GM19438 (cell line): ENCODE data around the gene CYSLTR2.
"Not testable (repeated sequence)": the region's sequence is repeated elsewhere in the genome, so short reads cannot be mapped to it uniquely, and the experiment has no call there.

Experiments
- ATAC-seq: cut with Tn5 transposase; IDR thresholded peaks from one replicate; pipeline ENCODE4 v1.9.1; 2021; ENCODE audit warnings: low read depth; ENCODE audit not compliant: unreplicated experiment

Gene CYSLTR2

GRCh38 chr13:48686636-48687210 is 33.0 kb downstream of the CYSLTR2 start:
- ATAC-seq = no peak

DNA sequence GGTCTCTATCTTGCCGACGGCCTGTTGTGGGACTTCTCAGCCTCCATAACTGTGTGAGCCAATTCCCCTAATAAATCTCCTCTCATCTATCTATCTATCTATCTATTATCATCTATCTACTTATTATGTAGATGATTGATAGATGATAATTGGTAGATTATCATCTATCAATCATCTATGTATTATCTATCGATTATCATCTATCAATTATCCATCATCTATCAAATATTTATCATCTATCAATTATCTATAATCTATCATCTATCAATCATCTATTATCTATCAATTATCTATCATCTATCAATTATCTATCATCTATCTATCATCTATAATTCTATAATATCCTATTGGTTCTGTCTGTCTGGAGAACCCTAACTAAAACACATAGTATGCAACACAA is 33.5 kb downstream of the CYSLTR2 start:
- ATAC-seq = no peak

DNA sequence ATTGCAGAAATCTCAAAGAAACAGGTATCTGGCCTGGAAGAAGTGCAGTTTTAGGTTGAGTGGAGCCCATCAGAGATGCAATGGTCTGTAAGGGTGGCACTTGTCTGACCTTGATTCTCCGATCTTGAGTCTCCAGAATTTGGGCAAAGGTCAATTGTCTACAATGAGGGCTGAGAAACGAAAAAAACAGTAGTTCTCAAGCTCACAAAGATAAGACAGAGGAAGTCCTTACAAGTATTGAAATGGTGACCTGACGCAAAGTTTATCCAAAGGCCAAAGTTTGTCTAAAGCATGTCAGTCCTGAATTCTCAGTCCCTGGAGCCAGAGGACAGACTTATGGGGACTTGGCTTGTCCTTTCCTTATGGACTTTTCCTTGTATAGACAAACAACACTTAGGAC is 40.3 kb downstream of the CYSLTR2 start:
- no peak for ATAC-seq

DNA sequence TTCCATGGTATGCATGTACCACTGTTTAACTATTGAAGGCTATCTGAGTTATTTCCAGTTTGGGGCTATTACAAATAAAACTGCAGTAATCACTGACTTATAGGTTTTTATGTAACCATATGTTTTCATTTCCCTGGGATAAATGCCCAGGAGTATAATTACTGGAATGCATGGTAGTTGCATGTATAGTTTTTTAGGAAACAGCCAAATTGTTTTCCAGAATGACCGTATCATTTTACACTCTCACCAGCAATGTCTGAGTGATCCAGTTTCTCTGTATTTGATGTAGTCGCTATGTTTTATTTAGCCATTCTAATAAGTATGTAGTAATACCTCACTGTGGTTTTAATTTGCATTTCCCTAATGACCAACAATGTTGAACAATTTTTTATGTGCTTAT is 42.0 kb downstream of the CYSLTR2 start:
- ATAC-seq = no peak

DNA sequence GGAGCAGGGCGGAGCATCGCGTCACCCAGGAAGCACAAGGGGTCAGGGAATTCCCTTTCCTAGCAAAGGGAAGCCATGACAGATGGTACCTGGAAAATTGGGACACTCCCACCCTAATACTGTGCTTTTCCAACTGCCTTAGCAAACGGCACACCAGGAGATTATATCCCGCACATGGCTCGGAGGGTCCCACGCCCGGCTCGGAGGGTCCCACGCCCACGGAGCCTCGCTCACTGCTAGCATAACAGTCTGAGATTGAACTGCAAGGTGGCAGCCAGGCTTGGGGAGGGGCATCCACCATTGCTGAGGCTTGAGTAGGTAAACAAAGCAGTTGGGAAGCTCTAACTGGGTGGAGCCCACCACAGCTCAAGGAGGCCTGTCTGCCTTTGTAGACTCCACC is 42.9 kb downstream of the CYSLTR2 start:
- ATAC-seq = not testable (repeated sequence)

DNA sequence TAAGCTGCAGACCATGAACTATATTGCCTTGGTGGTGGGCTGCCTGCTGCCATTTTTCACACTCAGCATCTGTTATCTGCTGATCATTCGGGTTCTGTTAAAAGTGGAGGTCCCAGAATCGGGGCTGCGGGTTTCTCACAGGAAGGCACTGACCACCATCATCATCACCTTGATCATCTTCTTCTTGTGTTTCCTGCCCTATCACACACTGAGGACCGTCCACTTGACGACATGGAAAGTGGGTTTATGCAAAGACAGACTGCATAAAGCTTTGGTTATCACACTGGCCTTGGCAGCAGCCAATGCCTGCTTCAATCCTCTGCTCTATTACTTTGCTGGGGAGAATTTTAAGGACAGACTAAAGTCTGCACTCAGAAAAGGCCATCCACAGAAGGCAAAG is 53.7 kb downstream of the CYSLTR2 start:
- no peak for ATAC-seq

- no peak for ATAC-seq
These were observed 55.0 kb downstream of the CYSLTR2 start for GRCh38 chr13:48708764-48709163.

DNA sequence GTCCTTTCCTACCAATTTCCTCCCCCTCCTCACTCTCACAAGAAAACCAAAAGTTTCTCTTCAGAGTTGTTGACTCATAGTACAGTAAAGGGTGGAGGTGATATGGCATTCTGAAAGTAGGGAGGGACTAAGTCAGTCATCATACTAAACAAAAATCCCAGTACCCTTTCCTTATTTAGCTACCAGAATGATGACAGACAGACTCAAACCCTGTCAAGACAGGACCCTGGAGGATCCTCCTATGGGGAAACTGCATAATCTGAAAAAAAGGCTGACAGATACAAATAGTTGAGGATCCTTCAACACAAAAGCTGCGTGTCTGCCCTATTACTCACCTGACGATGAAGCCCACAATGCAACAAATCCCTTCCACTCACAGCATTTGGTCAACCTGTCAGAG is 55.5 kb downstream of the CYSLTR2 start:
- no peak for ATAC-seq

DNA sequence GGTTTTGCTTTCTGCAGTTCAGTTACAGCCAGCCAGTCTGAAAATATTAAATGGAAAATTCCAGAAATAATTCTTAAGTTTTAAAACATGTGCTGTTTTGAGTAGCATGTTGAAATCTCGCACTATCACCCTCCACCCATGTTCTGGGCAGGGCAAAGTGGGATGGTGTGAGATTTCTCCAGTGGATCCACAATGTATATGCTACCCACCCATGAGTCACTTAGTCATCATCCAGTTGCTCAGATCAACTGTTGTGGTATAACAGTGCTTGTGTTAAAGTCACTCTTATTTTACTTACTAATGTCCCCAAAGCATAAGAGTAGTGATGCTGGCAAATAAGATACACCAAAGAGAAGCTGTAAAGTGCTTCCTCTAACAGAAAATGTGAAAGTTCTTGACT is 56.4 kb downstream of the CYSLTR2 start:
- no peak for ATAC-seq

DNA sequence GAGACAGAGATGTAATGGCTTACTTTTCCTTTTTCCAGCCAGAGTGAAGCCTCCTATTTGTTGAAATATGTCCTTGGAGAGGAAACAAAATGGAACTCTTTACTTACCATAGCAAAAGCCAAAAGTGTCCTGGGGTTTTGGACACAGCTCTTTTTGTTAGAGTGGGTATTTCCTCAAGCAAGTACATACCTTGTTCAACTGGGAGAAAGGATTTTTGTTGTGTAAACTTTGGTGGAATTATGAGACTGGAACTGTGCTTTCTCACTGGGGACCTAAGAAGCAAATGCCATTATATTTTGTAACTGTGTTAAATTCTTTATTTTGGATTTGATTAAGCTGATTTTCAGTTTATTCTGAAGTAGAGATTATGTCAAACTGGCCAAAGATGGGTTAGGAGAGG is 58.4 kb downstream of the CYSLTR2 start:
- ATAC-seq = no peak

- no peak for ATAC-seq
These were observed 62.2 kb downstream of the CYSLTR2 start for GRCh38 chr13:48715977-48716376.

- ATAC-seq = no peak
These were observed 66.9 kb downstream of the CYSLTR2 start for GRCh38 chr13:48720621-48721020.

- no peak for ATAC-seq
These were observed 69.4 kb downstream of the CYSLTR2 start for GRCh38 chr13:48723168-48723567.

DNA sequence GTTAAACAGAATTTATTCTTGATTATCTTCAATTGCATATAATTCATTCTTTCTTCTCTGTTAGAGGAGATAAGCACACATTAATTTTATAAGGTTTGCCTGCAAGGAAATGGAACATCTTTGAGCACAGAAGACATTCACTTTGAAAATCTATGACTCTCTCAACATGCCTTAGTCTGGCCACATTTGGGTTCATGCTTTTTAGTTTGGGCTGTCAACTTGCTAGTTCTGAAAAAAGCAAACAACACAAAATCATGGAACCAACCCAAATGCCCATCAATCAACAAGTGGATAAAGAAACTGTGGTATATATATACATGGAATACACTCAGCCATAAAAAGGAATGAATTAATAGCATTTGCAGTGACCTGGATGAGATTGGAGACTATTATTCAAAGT is 71.5 kb downstream of the CYSLTR2 start:
- ATAC-seq = no peak

- no peak for ATAC-seq
These were observed 73.0 kb downstream of the CYSLTR2 start for GRCh38 chr13:48726711-48727110.

GRCh38 chr13:48727241-48728011 is 73.7 kb downstream of the CYSLTR2 start:
- no peak for ATAC-seq

DNA sequence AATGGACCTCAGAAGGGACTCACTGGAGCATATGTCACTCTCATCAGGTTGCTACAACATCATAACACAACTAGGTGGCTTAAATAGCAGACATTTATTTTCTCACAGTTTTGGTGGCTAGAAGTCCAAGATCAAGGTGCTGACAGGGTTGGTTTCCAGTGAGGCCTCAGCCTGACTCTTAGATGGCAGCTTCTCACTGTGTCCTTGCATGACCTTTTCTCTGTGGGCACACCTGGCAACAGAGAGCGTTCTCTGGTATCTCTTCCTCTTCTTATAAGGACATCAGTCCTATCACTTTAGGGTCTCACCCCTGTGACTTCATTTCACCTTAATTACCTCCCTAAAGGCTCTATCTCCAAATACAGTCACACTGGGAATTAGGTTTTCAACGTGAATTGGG is 74.5 kb downstream of the CYSLTR2 start:
- ATAC-seq = no peak

DNA sequence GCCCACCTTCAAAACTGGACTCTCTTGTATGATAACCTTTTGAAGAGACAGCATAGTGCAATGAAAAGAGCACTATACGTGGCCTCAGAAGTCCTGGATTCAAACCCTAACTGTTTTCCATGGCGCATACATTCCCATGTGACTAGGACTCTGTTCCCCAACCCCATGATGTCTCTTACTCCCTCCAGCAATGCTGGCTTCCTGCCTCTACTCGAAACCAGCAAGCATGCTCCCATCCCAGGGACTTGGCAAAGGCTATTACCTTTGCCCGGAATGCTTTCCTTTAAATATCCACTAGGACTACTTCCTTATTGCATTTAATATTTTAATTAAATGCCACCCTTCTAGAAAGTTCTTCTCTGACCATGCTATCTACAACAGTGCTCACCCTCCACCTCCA is 75.1 kb downstream of the CYSLTR2 start:
- ATAC-seq = no peak

- ATAC-seq = no peak
These were observed 76.1 kb downstream of the CYSLTR2 start for GRCh38 chr13:48729856-48730255.

- no peak for ATAC-seq
These were observed 77.4 kb downstream of the CYSLTR2 start for GRCh38 chr13:48731001-48731658.

GRCh38 chr13:48731957-48732569 is 78.3 kb downstream of the CYSLTR2 start:
- peak; percentile 73 for ATAC-seq
